Endothelial cell (in vitro differentiated cells): ENCODE results near the gene ZNF10. TPM values are rescaled to one million over a fixed set of nuclear protein-coding genes. Genes with fewer than 3 reads are reported as not detected.

Experiments used
- DNase-seq: peaks from one replicate; pipeline ENCODE4 v3.0.0; 2021; ENCODE audit warnings: low spot score
- H3K27ac Mint-ChIP-seq: one replicate; pipeline ENCODE4 v1.8.0; 2021; ENCODE audit warnings: mixed read lengths, inconsistent platforms; ENCODE audit not compliant: unreplicated experiment
- H3K27me3 Mint-ChIP-seq: one replicate; pipeline ENCODE4 v1.8.0; 2021; ENCODE audit warnings: mild to moderate bottlenecking, moderate library complexity, mixed read lengths, inconsistent platforms; ENCODE audit not compliant: unreplicated experiment
- H3K36me3 Mint-ChIP-seq: one replicate; pipeline ENCODE4 v1.8.0; 2021; ENCODE audit warnings: mild to moderate bottlenecking, low read depth, mixed read lengths, inconsistent platforms; ENCODE audit not compliant: unreplicated experiment
- H3K4me1 Mint-ChIP-seq: one replicate; pipeline ENCODE4 v1.8.0; 2021; ENCODE audit warnings: mild to moderate bottlenecking, mixed read lengths, inconsistent platforms; ENCODE audit not compliant: unreplicated experiment
- H3K4me3 Mint-ChIP-seq: one replicate; pipeline ENCODE4 v1.8.0; 2021; ENCODE audit warnings: mild to moderate bottlenecking, mixed read lengths, inconsistent platforms; ENCODE audit not compliant: unreplicated experiment
- H3K9me3 Mint-ChIP-seq: one replicate; pipeline ENCODE4 v1.8.0; 2021; ENCODE audit warnings: mixed read lengths, inconsistent platforms; ENCODE audit not compliant: unreplicated experiment
- total RNA-seq: library from RNA; stranded (reverse); fragmentation: NEBNext Ultra II Directional; extraction: Animal tissue kit (Norgen Biotek cat#: 25700); gene quantifications from one replicate; pipeline ENCODE4 v1.2.1, GENCODE V29; 2021; ENCODE audit not compliant: unreplicated experiment
- TF ChIP-seq, protein P1 (sequence below): fragments of 200-600 bp; sonication (generic); IDR thresholded peaks from one replicate; pipeline ENCODE4 v1.5.0; 2021; ENCODE audit warnings: antibody characterized with exemption; ENCODE audit not compliant: unreplicated experiment

The ZNF10 gene
- total RNA-seq, 1 donor from 2014 or later = 12.2 TPM

GRCh38 chr12:133130808-133131128 lies 341 bp downstream of the ZNF10 start:
- no peak for DNase-seq
- peaks cover 70% of the 10 kb centered on the region for H3K36me3 Mint-ChIP-seq

DNA sequence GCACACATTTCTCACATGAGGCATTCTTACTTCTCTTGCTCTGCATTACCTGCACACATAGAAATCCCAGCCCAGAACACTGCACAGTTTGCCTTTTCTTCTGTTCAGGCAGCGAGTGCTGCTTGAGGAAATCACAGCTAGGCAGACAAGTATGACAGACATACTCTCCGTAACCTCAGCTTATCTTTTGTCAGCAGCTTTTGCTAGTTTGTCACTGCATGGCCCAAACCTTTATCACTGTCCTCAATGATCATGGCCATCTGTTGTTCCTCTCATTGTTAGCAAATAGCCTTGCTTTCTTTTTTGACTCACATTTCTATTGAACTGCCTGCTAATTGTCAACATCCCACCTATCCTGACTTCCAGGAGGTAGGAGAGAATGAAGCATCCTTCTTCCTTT lies 5.3 kb downstream of the ZNF10 start:
- Mint-ChIP-seq H3K4me1 (peaks cover 12% of the 10 kb centered on the region), H3K4me3 (peak overlapping the region; percentile 73), H3K9me3 (peaks cover 52% of the 10 kb centered on the region), H3K27ac (no peak overlapping the region), H3K27me3 (peaks cover 6% of the 10 kb centered on the region), H3K36me3 (peaks cover 84% of the 10 kb centered on the region)
- no peak for DNase-seq
- TF ChIP-seq, protein P1, sequence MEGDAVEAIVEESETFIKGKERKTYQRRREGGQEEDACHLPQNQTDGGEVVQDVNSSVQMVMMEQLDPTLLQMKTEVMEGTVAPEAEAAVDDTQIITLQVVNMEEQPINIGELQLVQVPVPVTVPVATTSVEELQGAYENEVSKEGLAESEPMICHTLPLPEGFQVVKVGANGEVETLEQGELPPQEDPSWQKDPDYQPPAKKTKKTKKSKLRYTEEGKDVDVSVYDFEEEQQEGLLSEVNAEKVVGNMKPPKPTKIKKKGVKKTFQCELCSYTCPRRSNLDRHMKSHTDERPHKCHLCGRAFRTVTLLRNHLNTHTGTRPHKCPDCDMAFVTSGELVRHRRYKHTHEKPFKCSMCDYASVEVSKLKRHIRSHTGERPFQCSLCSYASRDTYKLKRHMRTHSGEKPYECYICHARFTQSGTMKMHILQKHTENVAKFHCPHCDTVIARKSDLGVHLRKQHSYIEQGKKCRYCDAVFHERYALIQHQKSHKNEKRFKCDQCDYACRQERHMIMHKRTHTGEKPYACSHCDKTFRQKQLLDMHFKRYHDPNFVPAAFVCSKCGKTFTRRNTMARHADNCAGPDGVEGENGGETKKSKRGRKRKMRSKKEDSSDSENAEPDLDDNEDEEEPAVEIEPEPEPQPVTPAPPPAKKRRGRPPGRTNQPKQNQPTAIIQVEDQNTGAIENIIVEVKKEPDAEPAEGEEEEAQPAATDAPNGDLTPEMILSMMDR = no peak

More at GRCh38 chr12:133130808-133131128, 341 bp downstream of the ZNF10 start:
- Mint-ChIP-seq H3K4me3 (peak overlapping the region; percentile 97), H3K27me3 (peaks cover 4% of the 10 kb centered on the region), H3K27ac (peak overlapping the region; percentile 90), H3K4me1 (peaks cover 22% of the 10 kb centered on the region), H3K9me3 (peaks cover 40% of the 10 kb centered on the region)
- TF ChIP-seq, protein P1 = no peak

- no peak overlapping the region for H3K27ac Mint-ChIP-seq
- H3K27me3 Mint-ChIP-seq = peaks cover 3% of the 10 kb centered on the region
- peaks cover 77% of the 10 kb centered on the region for H3K36me3 Mint-ChIP-seq
- TF ChIP-seq, protein P1 = no peak
- H3K9me3 Mint-ChIP-seq = peaks cover 26% of the 10 kb centered on the region
- DNase-seq = no peak
- no peaks in the 10 kb centered on the region for H3K4me1 Mint-ChIP-seq
- H3K4me3 Mint-ChIP-seq = peak overlapping the region; percentile 80
These were observed 15.6 kb downstream of the ZNF10 start for GRCh38 chr12:133145981-133146380.

GRCh38 chr12:133156125-133156690 lies 25.8 kb downstream of the ZNF10 start:
- H3K4me3 Mint-ChIP-seq = peak overlapping the region; percentile 70
- H3K36me3 Mint-ChIP-seq = peaks cover 89% of the 10 kb centered on the region
- no peak overlapping the region for H3K27ac Mint-ChIP-seq
- no peak for DNase-seq
- peaks cover 7% of the 10 kb centered on the region for H3K27me3 Mint-ChIP-seq
- no peaks in the 10 kb centered on the region for H3K4me1 Mint-ChIP-seq
- peaks cover 69% of the 10 kb centered on the region for H3K9me3 Mint-ChIP-seq
- TF ChIP-seq, protein P1 = no peak

DNA sequence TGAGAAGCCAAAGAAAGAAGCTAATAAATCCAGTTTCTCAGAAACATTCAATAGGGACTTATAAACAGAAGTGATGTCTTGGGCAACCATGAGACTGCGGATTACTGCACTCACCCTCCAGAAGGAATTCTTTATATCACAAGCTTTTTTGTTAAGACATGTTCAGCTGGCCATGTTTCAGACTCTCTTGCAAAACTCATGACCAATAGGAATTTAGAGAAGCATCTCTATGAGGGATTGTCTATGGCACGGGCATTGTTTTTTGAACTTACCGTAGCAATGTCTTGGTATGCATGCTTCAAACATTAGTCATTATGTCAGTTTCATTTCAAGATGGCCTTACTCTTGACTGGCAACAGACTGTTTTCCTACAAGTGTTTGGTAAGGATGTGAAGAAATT lies 35.3 kb downstream of the ZNF10 start:
- Mint-ChIP-seq H3K9me3 (peaks cover 18% of the 10 kb centered on the region), H3K27ac (no peak overlapping the region), H3K27me3 (peaks cover under 1% of the 10 kb centered on the region)

More for the DNA sequence above, 35.3 kb downstream of the ZNF10 start:
- Mint-ChIP-seq H3K4me3 (no peak overlapping the region), H3K4me1 (no peaks in the 10 kb centered on the region), H3K36me3 (peaks cover 3% of the 10 kb centered on the region)
- no peak for DNase-seq
- TF ChIP-seq, protein P1 = no peak
